Esophagus muscularis mucosa (tissue), 4 donors: ENCODE data around the gene LYZL1. TPM values are rescaled to one million over a fixed set of nuclear protein-coding genes. Genes with fewer than 3 reads are reported as not detected.
A peak's percentile ranks its signal among the peaks of the same experiment; 100 is the strongest.

Experiments
- DNase-seq: peaks from one replicate; pipeline ENCODE4 v3.0.0-alpha.2; 2017; ENCODE audit errors: extremely low spot score
- H3K27ac ChIP-seq, 4 donors: fragments of 200-600 bp; sonication (generic); replicated peaks in 1 of 4; 1 replicate in 3 of 4; 2 replicates in 1 of 4; pipeline ENCODE4 v1.5.1; 2016 to 2019; ENCODE audit warnings: mild to moderate bottlenecking in 1 of 4
- H3K27me3 ChIP-seq, 4 donors: fragments of 200-600 bp; sonication (generic); one replicate each; pipeline versions ENCODE4 v1.5.1 to v1.6.0; 2016 to 2019
- H3K36me3 ChIP-seq, 4 donors: fragments of 200-600 bp; sonication (generic); one replicate each; pipeline ENCODE4 v1.5.1; 2016 to 2019
- H3K4me1 ChIP-seq, 4 donors: fragments of 200-600 bp; sonication (generic); one replicate each; pipeline ENCODE4 v1.5.1; 2016 to 2019
- H3K4me3 ChIP-seq, 4 donors: fragments of 200-600 bp; sonication (generic); 1 replicate in 2 of 4; 2 replicates in 2 of 4; pipeline ENCODE4 v1.5.1; 2016 to 2019; ENCODE audit warnings: mild to moderate bottlenecking in 4 of 4, moderate library complexity in 1 of 4
- H3K9me3 ChIP-seq, 4 donors: fragments of 200-600 bp; sonication (generic); 1 replicate in 3 of 4; 2 replicates in 1 of 4; pipeline ENCODE4 v1.5.1; 2016 to 2019
- EP300 ChIP-seq: sonication (generic); formaldehyde crosslinking; IDR thresholded peaks from one replicate; pipeline ENCODE4 v1.6.1; 2017; ENCODE audit warnings: antibody characterized with exemption
- POLR2A ChIP-seq: fragments of 450-650 bp; IDR thresholded peaks from one replicate; pipeline ENCODE4 v1.6.1; 2017; ENCODE audit warnings: antibody characterized with exemption, moderate library complexity, mild to moderate bottlenecking, low read depth
- POLR2AphosphoS5 ChIP-seq, 2 donors: sonication (generic); formaldehyde crosslinking; IDR thresholded peaks; one replicate each; pipeline ENCODE4 v1.6.1; 2017; ENCODE audit warnings: antibody characterized with exemption in 2 of 2
- WGBS: methylation state at CpG from one replicate; pipeline ENCODE4 v1.1.5; 2018; 5-methylcytosine and 5-hydroxymethylcytosine counted together
- intact Hi-C: fragments of 100-400 bp; cut with DNase I; formaldehyde crosslinking; loops from one replicate; pipeline ENCODE4 v1.15.1; 2023
- total RNA-seq, 4 donors: library from RNA; depleted of rRNA; stranded (reverse); fragments of >200 nt; gene quantifications; one replicate each; pipeline versions ENCODE4 v1.1.0 to v1.2.1, GENCODE V29; 2016
- TF ChIP-seq, protein P1 (sequence below), 3 experiments: fragments of 200-600 bp in 2 of 3; fragments of 450-650 bp in 1 of 3; sonication (generic) in 2 of 3; IDR thresholded peaks; one replicate each; pipeline ENCODE4 v1.5.1; 2017 to 2019; ENCODE audit warnings: antibody characterized with exemption in 3 of 3, mild to moderate bottlenecking in 2 of 3, moderate library complexity in 1 of 3

Gene LYZL1
- total RNA-seq, 4 donors from 2014 or later, result not detected

DNA sequence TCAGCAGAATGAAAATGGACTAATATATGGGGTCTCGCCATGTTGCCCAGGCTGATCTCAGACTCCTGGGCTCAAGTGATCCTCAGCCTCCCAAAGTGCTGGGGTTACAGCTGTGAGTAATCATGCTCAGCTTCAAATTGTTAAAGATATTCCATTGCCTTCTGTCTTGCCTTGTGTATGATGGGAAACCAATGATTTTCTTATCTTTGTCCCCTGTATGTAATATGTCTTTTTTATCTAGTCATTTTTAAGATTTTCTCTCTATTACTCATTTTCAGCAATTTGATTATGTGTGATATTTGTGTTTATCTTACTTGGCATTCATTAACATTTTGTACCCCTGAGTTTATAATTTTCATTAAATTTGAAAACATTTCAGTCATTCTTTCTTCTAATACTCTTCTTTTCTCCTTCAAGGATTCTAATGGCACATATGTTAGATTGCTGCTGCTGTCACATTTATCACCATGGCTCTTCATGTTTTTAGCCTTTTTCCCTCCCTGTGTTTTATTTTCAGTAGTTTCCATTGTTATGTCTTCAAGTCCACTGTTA, 12.6 kb downstream of the LYZL1 start:
- DNase-seq, result no peak
- intact Hi-C loops, result loop anchor here (5.0 to 10.0 kb wide), 2 partner anchors 624 to 677 kb away; partner anchors contain the start of gene BAMBI
- peaks cover 0 to 40% (median 34%) of the 10 kb centered on the region in 4 donors for H3K9me3 ChIP-seq
- TF ChIP-seq POLR2A (no peak), EP300 (no peak), POLR2AphosphoS5 (IDR thresholded peaks at IDR 0.05) (no peak)
- TF ChIP-seq, protein P1, sequence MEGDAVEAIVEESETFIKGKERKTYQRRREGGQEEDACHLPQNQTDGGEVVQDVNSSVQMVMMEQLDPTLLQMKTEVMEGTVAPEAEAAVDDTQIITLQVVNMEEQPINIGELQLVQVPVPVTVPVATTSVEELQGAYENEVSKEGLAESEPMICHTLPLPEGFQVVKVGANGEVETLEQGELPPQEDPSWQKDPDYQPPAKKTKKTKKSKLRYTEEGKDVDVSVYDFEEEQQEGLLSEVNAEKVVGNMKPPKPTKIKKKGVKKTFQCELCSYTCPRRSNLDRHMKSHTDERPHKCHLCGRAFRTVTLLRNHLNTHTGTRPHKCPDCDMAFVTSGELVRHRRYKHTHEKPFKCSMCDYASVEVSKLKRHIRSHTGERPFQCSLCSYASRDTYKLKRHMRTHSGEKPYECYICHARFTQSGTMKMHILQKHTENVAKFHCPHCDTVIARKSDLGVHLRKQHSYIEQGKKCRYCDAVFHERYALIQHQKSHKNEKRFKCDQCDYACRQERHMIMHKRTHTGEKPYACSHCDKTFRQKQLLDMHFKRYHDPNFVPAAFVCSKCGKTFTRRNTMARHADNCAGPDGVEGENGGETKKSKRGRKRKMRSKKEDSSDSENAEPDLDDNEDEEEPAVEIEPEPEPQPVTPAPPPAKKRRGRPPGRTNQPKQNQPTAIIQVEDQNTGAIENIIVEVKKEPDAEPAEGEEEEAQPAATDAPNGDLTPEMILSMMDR (IDR thresholded peaks at IDR 0.05), result no peak
- no peak overlapping the region for H3K4me3 ChIP-seq
- no peaks in the 10 kb centered on the region for H3K27me3 ChIP-seq
- peaks cover 0 to 10% (median 8%) of the 10 kb centered on the region in 4 donors for H3K4me1 ChIP-seq
- no peaks in the 10 kb centered on the region for H3K36me3 ChIP-seq
- WGBS, result 92% methylated on average over 1 of the region's 1 CpG
- no peak overlapping the region for H3K27ac ChIP-seq

DNA sequence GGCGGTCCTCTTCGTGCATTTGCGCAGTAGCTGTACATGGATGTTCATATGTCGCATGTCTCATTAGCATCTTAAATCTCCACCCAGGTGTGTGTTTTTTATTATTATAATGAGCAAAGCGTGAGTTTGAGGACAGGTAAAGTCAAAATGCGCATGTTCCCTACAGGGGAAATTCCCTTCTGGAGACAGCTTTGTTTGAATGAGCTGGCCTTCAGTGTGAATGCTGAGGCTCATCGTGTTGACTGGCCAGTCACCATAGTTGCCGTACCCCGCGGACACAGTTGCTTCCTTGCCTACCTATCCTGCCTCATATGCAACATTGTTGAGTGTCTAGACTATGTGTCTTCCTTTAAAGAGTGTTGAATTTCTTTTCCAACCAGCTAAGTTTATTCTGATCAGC, 13.6 kb downstream of the LYZL1 start:
- no peak overlapping the region for H3K27ac ChIP-seq
- intact Hi-C loops, result loop anchor here (5.0 to 10.0 kb wide), 2 partner anchors 625 to 678 kb away; partner anchors contain the start of gene BAMBI
- peaks cover 0 to 35% (median 26%) of the 10 kb centered on the region in 4 donors for H3K9me3 ChIP-seq
- peak; percentile 45 for DNase-seq
- no peaks in the 10 kb centered on the region for H3K36me3 ChIP-seq
- no peak for TF ChIP-seq EP300
- TF ChIP-seq, protein P1 (IDR thresholded peaks at IDR 0.05), result no peak
- TF ChIP-seq POLR2A, result no peak
- no peak for TF ChIP-seq POLR2AphosphoS5 (IDR thresholded peaks at IDR 0.05)
- H3K4me3 ChIP-seq, result no peak overlapping the region
- H3K27me3 ChIP-seq, result no peaks in the 10 kb centered on the region
- H3K4me1 ChIP-seq, result peaks cover 0 to 10% (median 8%) of the 10 kb centered on the region in 4 donors
- 97% methylated on average over 10 of the region's 10 CpGs for WGBS

DNA sequence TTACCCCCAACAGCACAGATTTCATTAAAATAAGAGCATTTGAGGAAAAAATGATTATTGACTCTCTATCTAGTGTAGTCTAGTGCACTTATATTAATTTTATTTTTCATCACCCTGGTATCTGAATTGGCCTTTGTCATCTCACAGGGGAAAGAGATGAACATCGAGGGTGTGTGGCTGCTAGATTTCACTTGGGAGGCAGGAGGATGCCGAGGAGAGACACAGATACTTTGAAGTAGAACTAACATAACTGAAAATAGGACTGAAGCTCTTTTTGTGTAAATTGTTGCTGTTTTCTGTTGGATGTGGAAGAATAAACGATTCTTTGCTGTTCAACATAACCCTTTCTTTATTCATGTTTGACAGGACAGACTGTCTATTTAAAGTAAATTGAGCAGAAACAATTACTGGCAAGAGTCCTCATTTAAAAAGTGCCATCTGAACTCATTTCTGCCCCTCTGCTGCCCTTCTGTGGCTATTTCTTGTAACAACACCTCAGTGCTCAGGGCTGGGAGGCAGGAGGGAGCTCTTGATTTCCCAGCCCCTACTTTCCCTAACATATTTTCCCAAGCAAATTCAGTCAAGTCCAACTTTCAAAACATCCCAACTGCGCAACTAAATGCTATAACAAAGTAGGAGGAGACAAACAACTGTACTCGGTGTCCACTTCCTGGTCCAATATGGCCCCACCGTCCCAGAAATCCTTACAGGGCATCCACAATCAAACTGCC, 15.6 kb downstream of the LYZL1 start:
- intact Hi-C loops, result loop anchor here (5.0 to 10.0 kb wide), 2 partner anchors 627 to 680 kb away; partner anchors contain the start of gene BAMBI
- Histone ChIP-seq H3K36me3 (no peaks in the 10 kb centered on the region), H3K9me3 (peaks cover 0 to 17% (median 12%) of the 10 kb centered on the region in 4 donors), H3K4me3 (peak overlapping the region in 1 of 4 donors; percentile 13), H3K4me1 (peaks cover 0 to 10% (median 8%) of the 10 kb centered on the region in 4 donors), H3K27ac (no peak overlapping the region), H3K27me3 (no peaks in the 10 kb centered on the region)
- no peak for TF ChIP-seq POLR2A
- TF ChIP-seq, protein P1 (IDR thresholded peaks at IDR 0.05), result peak; percentile 81 to 87 (median 82)
- no peak for TF ChIP-seq EP300
- DNase-seq, result peak; percentile 91
- 19% methylated on average over 6 of the region's 6 CpGs for WGBS

DNA sequence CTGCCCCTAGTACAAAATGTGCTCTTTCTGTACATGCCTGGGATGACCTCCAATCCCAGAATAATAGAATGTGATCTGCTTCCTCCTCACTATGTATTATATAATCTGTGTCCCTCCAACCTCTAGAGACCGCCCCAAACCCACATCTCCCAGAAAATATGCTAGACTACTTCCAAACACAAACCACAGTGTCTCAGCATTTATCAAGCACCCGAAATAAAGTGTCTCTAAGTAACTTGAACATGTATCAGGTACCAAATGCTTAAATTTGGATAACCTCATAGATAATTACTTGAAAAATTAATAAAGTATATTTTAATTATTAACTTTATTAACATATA, 16.1 kb downstream of the LYZL1 start:
- Histone ChIP-seq H3K4me3 (peak overlapping the region in 1 of 4 donors; percentile 13), H3K27me3 (no peaks in the 10 kb centered on the region), H3K36me3 (no peaks in the 10 kb centered on the region), H3K4me1 (peaks cover 0 to 10% (median 8%) of the 10 kb centered on the region in 4 donors), H3K27ac (no peak overlapping the region), H3K9me3 (peaks cover 0 to 13% (median 12%) of the 10 kb centered on the region in 4 donors)
- no peak for TF ChIP-seq EP300
- no peak for TF ChIP-seq POLR2AphosphoS5 (IDR thresholded peaks at IDR 0.05)
- no peak for TF ChIP-seq POLR2A
- TF ChIP-seq, protein P1 (IDR thresholded peaks at IDR 0.05), result no peak
- no peak for DNase-seq
- 64% methylated on average over 2 of the region's 2 CpGs for WGBS
- intact Hi-C loops, result loop anchor here (5.0 to 10.0 kb wide), 3 partner anchors 628 to 680 kb away; partner anchors contain the start of gene BAMBI
